ENCODE measurements around the gene SLC35B1. TPM values are rescaled to one million over a fixed set of nuclear protein-coding genes. Genes with fewer than 3 reads are reported as not detected.

The SLC35B1 gene
- total and polyA plus RNA-seq, 10 of the 15 experiments (the other 5 are each of a cell fraction or from before 2014, with no cell fraction given): 40.0 to 113 (median 51.6) TPM

DNA sequence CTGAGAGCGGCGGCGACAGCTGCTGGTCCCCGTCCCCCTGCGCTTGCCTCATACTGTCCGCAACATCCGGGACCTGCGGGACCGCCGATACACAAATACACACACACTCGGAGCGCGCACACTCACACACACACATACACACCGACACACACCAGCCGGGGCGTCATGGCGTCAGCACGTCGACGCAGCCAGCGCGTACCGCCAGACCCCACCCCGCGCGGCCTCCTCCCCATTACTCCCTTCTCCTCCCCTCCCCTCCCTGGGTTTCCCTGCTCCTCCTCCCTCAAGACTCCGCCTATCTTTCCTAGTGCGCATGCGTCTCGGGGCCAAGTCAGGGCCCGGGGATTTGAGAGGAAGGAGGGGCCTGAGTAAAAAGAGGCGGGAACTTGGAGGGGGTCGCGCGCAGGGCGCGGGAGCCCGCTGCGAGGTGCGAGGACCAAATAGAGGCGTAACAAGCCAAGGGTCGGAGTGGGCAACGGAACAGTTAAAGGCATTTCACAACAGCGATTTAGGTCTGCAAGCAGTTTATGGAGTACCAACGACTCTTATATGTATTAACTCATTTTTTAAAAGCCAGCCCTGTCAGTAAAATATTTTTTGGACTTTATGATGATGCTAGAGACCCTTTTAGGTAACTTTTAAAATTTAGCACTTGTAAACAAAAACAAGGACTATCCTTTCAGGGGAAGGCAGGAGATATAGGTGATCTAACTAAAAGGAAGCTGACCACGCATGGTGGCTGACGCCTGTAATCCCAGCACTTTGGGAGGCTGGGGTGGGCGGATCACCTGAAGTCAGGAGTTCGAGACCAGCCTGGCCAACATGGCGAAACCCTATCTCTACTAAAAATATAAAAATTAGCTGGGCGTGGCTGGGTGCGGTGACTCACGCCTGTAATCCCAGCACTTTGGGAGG, 29.6 kb downstream of the SLC35B1 start, which contains the start of gene SPOP (continued):
- no peak for TF ChIP-seq NFXL1 (IDR thresholded peaks at IDR 0.05; ENCODE audit: borderline replicate concordance)
- TF ChIP-seq, protein P1, sequence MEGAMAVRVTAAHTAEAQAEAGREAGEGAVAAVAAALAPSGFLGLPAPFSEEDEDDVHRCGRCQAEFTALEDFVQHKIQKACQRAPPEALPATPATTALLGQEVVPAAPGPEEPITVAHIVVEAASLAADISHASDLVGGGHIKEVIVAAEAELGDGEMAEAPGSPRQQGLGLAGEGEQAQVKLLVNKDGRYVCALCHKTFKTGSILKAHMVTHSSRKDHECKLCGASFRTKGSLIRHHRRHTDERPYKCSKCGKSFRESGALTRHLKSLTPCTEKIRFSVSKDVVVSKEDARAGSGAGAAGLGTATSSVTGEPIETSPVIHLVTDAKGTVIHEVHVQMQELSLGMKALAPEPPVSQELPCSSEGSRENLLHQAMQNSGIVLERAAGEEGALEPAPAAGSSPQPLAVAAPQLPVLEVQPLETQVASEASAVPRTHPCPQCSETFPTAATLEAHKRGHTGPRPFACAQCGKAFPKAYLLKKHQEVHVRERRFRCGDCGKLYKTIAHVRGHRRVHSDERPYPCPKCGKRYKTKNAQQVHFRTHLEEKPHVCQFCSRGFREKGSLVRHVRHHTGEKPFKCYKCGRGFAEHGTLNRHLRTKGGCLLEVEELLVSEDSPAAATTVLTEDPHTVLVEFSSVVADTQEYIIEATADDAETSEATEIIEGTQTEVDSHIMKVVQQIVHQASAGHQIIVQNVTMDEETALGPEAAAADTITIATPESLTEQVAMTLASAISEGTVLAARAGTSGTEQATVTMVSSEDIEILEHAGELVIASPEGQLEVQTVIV (IDR thresholded peaks at IDR 0.05; ENCODE audit: borderline replicate concordance, partially characterized antibody): peak; percentile 61
- no peak for TF ChIP-seq NR2F1 (conservative IDR thresholded peaks at IDR 0.05)
- no peak for TF ChIP-seq PML (IDR thresholded peaks at IDR 0.05; ENCODE audit: low read length)
- TF ChIP-seq EED (IDR thresholded peaks at IDR 0.05; ENCODE audit: low read depth): no peak
- TF ChIP-seq ZZZ3 (IDR thresholded peaks at IDR 0.05; ENCODE audit: control insufficient read depth, insufficient read length, low read depth): no peak
- peak; percentile 68 for TF ChIP-seq RUNX3 (IDR thresholded peaks at IDR 0.05; ENCODE audit: low read length)
- TF ChIP-seq, protein P2, sequence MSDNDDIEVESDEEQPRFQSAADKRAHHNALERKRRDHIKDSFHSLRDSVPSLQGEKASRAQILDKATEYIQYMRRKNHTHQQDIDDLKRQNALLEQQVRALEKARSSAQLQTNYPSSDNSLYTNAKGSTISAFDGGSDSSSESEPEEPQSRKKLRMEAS (IDR thresholded peaks at IDR 0.05; ENCODE audit: low read depth, low read length): peak; percentile 97
- no peak for TF ChIP-seq RBBP5 (conservative IDR thresholded peaks at IDR 0.05)
- no peak for TF ChIP-seq CHD1 (IDR thresholded peaks at IDR 0.05; ENCODE audit: low read depth, low read length)
- no peak for TF ChIP-seq ZSCAN29 (IDR thresholded peaks at IDR 0.05)
- no peak for TF ChIP-seq RAD21 (IDR thresholded peaks at IDR 0.05; ENCODE audit: insufficient read depth, low read depth, low read length)
- TF ChIP-seq SPI1 (IDR thresholded peaks at IDR 0.05; ENCODE audit: borderline replicate concordance, insufficient read depth, low read depth, low read length): no peak
- TF ChIP-seq TAF1 (IDR thresholded peaks at IDR 0.05; ENCODE audit: borderline replicate concordance, low read depth, low read length): 0 out of 2 replicates have a peak, but pooled peaks have one; percentile 48
- peak; percentile 49; the same call in 1 of the 2 replicates for TF ChIP-seq GATAD2B (conservative IDR thresholded peaks at IDR 0.05; ENCODE audit: low read depth)
- TF ChIP-seq ZNF274 (IDR thresholded peaks at IDR 0.05; ENCODE audit: insufficient read depth, insufficient read length): no peak
- no peak for TF ChIP-seq ZNF384 (IDR thresholded peaks at IDR 0.05; ENCODE audit: borderline replicate concordance, low read depth, low read length)
- TF ChIP-seq MYC (IDR thresholded peaks at IDR 0.05; ENCODE audit: insufficient read depth, insufficient read length, insufficient replicate concordance, low read length, severe bottlenecking): no peak
- peak; percentile 49 for TF ChIP-seq NRF1 (conservative IDR thresholded peaks at IDR 0.05; ENCODE audit: low read depth, low read length)
- TF ChIP-seq PAX8 (IDR thresholded peaks at IDR 0.05): no peak
- TF ChIP-seq SMARCA5 (IDR thresholded peaks at IDR 0.05): no peak
- no peak for TF ChIP-seq YBX1 (IDR thresholded peaks at IDR 0.05)
- TF ChIP-seq ASH2L (IDR thresholded peaks at IDR 0.05; ENCODE audit: borderline replicate concordance, low read depth): no peak; the same call in 1 of the 2 replicates
- TF ChIP-seq RB1 (IDR thresholded peaks at IDR 0.05; ENCODE audit: borderline replicate concordance): no peak; the same call in 1 of the 2 replicates
- peak; percentile 42; the same call in 1 of the 2 replicates for TF ChIP-seq MTA2 (IDR thresholded peaks at IDR 0.05; ENCODE audit: low read depth)
- TF ChIP-seq, protein P3, sequence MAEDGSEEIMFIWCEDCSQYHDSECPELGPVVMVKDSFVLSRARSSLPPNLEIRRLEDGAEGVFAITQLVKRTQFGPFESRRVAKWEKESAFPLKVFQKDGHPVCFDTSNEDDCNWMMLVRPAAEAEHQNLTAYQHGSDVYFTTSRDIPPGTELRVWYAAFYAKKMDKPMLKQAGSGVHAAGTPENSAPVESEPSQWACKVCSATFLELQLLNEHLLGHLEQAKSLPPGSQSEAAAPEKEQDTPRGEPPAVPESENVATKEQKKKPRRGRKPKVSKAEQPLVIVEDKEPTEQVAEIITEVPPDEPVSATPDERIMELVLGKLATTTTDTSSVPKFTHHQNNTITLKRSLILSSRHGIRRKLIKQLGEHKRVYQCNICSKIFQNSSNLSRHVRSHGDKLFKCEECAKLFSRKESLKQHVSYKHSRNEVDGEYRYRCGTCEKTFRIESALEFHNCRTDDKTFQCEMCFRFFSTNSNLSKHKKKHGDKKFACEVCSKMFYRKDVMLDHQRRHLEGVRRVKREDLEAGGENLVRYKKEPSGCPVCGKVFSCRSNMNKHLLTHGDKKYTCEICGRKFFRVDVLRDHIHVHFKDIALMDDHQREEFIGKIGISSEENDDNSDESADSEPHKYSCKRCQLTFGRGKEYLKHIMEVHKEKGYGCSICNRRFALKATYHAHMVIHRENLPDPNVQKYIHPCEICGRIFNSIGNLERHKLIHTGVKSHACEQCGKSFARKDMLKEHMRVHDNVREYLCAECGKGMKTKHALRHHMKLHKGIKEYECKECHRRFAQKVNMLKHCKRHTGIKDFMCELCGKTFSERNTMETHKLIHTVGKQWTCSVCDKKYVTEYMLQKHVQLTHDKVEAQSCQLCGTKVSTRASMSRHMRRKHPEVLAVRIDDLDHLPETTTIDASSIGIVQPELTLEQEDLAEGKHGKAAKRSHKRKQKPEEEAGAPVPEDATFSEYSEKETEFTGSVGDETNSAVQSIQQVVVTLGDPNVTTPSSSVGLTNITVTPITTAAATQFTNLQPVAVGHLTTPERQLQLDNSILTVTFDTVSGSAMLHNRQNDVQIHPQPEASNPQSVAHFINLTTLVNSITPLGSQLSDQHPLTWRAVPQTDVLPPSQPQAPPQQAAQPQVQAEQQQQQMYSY (CRISPR knock-in tag; IDR thresholded peaks at IDR 0.05): no peak
